Measurements from ENCODE around the gene GPR171.
"Not testable (repeated sequence)": the region's sequence is repeated elsewhere in the genome, so short reads cannot be mapped to it uniquely, and the experiment has no call there.

DNA sequence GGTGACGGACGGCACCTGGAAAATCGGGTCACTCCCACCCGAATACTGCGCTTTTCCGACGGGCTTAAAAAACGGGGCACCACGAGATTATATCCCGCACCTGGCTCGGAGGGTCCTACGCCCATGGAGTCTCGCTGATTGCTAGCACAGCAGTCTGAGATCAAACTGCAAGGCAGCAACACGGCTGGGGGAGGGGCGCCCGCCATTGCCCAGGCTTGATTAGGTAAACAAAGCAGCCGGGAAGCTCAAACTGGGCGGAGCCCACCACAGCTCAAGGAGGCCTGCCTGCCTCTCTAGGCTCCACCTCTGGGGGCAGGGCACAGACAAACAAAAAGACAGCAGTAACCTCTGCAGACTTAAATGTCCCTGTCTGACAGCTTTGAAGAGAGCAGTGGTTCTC lies 39.0 kb upstream of the GPR171 start:
- not testable (repeated sequence) for TF ChIP-seq POLR2A, CTCF (IDR thresholded peaks at IDR 0.05)

All from esophagus squamous epithelium (tissue), 4 donors.